HG02943 (cell line): ENCODE data around the gene STYK1.

ENCODE experiments used
- ATAC-seq: cut with Tn5 transposase; IDR thresholded peaks from one replicate; pipeline ENCODE4 v1.9.1; 2021; ENCODE audit warnings: mild to moderate bottlenecking, low read depth, moderate library complexity; ENCODE audit not compliant: unreplicated experiment

Gene STYK1

GRCh38 chr12:10673659-10674384 is at the start of gene STYK1:
Gene STYK1 (minus strand): TSS chr12:10674052. CDS start chr12:10634618, 39,434 bp downstream.
- peak; percentile 71 for ATAC-seq

GRCh38 chr12:10722905-10723746 is 49.3 kb upstream of the STYK1 start, which contains the start of gene YBX3:
Gene YBX3 (minus strand): TSS chr12:10723323. CDS start chr12:10723111, 212 bp downstream.
- peak; percentile 38 for ATAC-seq

- ATAC-seq, result peak; percentile 50
These were observed 48.7 kb upstream of the STYK1 start for GRCh38 chr12:10722502-10722904.

- ATAC-seq, result peak; percentile 21
These were observed 48.0 kb upstream of the STYK1 start for GRCh38 chr12:10721651-10722501.

GRCh38 chr12:10720974-10721650 is 47.3 kb upstream of the STYK1 start:
- no peak for ATAC-seq

GRCh38 chr12:10719482-10719881 is 45.6 kb upstream of the STYK1 start:
- no peak for ATAC-seq

GRCh38 chr12:10718279-10718821 is 44.5 kb upstream of the STYK1 start:
- no peak for ATAC-seq

- no peak for ATAC-seq
These were observed 43.6 kb upstream of the STYK1 start for GRCh38 chr12:10717410-10717809.

GRCh38 chr12:10716704-10717315 is 43.0 kb upstream of the STYK1 start:
- no peak for ATAC-seq

GRCh38 chr12:10716277-10716676 is 42.4 kb upstream of the STYK1 start:
- no peak for ATAC-seq

GRCh38 chr12:10715491-10715890 is 41.6 kb upstream of the STYK1 start:
- no peak for ATAC-seq

- ATAC-seq, result no peak
These were observed 36.0 kb upstream of the STYK1 start for GRCh38 chr12:10709808-10710207.

GRCh38 chr12:10708862-10709261 is 35.0 kb upstream of the STYK1 start:
- no peak for ATAC-seq

- no peak for ATAC-seq
These were observed 31.8 kb upstream of the STYK1 start for GRCh38 chr12:10705655-10706054.

- no peak for ATAC-seq
These were observed 28.0 kb upstream of the STYK1 start for GRCh38 chr12:10701843-10702242.

- ATAC-seq, result no peak
These were observed 27.4 kb upstream of the STYK1 start for GRCh38 chr12:10701131-10701681.

- ATAC-seq, result no peak
These were observed 26.7 kb upstream of the STYK1 start for GRCh38 chr12:10700581-10700980.

- no peak for ATAC-seq
These were observed 24.0 kb upstream of the STYK1 start for GRCh38 chr12:10697862-10698261.

GRCh38 chr12:10697156-10697555 is 23.3 kb upstream of the STYK1 start:
- ATAC-seq, result no peak
